AG09309 (cell line): ENCODE results near the gene ARL3.

Experiments used
- DNase-seq: peaks from one replicate; pipeline ENCODE4 v3.0.0-alpha.2; 2010; ENCODE audit warnings: low read depth
- H3K4me3 ChIP-seq: 2 replicates; pipeline ENCODE4 v1.5.1; 2011; ENCODE audit warnings: mild to moderate bottlenecking, low read depth, low read length, moderate library complexity; ENCODE audit not compliant: control insufficient read depth
- CTCF ChIP-seq: IDR thresholded peaks from 2 replicates; pipeline ENCODE4 v1.5.1; 2011; ENCODE audit warnings: mild to moderate bottlenecking, low read depth, low read length, inconsistent platforms; ENCODE audit not compliant: insufficient read depth, control insufficient read depth; ENCODE audit errors: missing control alignments

ARL3 gene

DNA sequence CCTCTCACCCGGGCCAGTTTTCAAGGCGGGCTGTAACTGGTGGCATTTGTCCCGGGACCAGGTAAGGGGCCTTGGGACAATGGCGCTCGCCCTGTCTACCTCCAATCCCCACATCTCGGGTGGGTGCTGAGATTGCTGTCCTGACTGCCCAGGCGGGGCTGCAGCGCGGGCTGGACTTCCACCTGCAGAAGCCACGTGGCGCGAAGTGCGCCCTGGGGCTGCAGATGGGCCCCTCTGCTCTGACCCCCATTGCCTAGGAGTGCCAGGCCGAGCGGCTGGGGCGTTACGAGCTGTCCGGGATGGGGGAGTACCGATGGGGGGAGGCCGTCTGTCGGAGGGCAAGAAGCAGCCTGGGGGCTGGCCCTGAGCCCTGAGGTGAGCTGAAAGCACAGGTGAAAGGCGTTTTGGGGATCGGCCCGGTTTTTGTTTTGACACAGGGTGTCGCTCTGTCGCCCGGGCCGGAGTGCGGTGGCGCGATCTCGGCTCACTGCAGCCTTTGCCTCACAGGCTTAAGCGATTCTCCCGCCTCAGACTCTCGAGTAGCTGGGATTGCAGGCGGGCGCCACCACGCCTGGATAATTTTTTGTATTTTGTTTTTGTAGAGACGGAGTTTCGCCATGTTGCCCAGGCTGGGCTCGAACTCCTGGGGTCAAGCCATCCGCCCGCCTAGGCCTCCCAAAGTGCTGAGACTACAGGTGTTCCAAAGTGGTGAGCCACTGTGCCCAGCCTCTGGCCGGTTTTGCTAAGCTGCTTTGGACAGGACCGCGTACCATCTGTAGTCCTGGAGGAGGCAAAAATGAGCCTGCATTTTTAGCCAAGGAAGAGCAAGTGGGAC is 641 bp upstream of the ARL3 start, which contains the start of gene SFXN2:
Gene SFXN2 (plus strand): TSS at position 16 of the 835 bp plus-strand sequence. CDS start 12,001 bp downstream, outside the sequence.
- H3K4me3 ChIP-seq = peak within 1 kb of the TSS; percentile 99
- no peak for DNase-seq
- TF ChIP-seq CTCF = no peak

GRCh38 chr10:102713539-102713813 is 721 bp downstream of the ARL3 start:
- DNase-seq = no peak
- no peak for TF ChIP-seq CTCF
- H3K4me3 ChIP-seq = peak overlapping the region; percentile 99

- DNase-seq = no peak
- TF ChIP-seq CTCF = no peak
- H3K4me3 ChIP-seq = peak overlapping the region; percentile 99
Measured at GRCh38 chr10:102712843-102713538, 1.2 kb downstream of the ARL3 start.

GRCh38 chr10:102712089-102712488 is 2.1 kb downstream of the ARL3 start:
- no peak for DNase-seq
- TF ChIP-seq CTCF = no peak
- no peak overlapping the region for H3K4me3 ChIP-seq

GRCh38 chr10:102710609-102711008 is 3.6 kb downstream of the ARL3 start:
- DNase-seq = peak; percentile 40
- H3K4me3 ChIP-seq = no peak overlapping the region
- TF ChIP-seq CTCF = peak; percentile 17

DNA sequence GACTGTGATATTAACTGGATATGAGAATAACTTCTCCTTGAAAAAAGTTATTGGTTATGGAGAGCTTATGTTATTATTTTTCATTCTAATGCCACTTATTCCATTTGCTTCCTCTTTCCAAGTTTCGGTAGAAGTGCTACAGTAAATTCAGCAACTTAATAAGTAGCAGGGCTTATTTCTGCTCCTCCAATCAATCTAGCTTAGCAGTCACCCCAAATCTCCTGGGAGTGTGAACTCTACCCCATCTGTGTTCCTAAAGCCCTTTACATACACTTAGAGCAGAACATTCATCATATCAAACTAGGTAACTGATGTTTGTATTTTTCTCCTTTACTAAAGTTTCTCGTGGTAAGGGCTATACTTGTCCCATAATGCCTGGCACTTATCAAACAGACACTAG is 8.7 kb downstream of the ARL3 start:
- H3K4me3 ChIP-seq = no peak overlapping the region
- no peak for TF ChIP-seq CTCF
- DNase-seq = no peak
